MM.1S (cell line): ENCODE data around the gene C5AR2.

Experiments
- DNase-seq: peaks from one replicate; pipeline ENCODE4 v3.0.0-alpha.2; 2015
- H2AFZ ChIP-seq: fragments of 300-600 bp; sonication (generic); 2 replicates; pipeline ENCODE4 v1.6.0; 2016; ENCODE audit warnings: antibody characterized with exemption, low read length
- H3F3A ChIP-seq: fragments of 300-600 bp; sonication (generic); 2 replicates; pipeline ENCODE4 v1.6.1; 2016; ENCODE audit warnings: mild to moderate bottlenecking, antibody characterized with exemption, low read length, moderate library complexity, mixed read lengths; ENCODE audit not compliant: insufficient read depth
- H3K27ac ChIP-seq: fragments of 300-600 bp; sonication (generic); 2 replicates; pipeline ENCODE4 v1.5.1; 2016; ENCODE audit warnings: mild to moderate bottlenecking, low read length
- H3K27me3 ChIP-seq: fragments of 300-600 bp; sonication (generic); replicated peaks from 2 replicates; pipeline ENCODE4 v1.6.0; 2016; ENCODE audit warnings: low read length; ENCODE audit not compliant: insufficient read depth
- H3K36me3 ChIP-seq: fragments of 300-600 bp; sonication (generic); replicated peaks from 2 replicates; pipeline ENCODE4 v1.6.1; 2016; ENCODE audit warnings: mild to moderate bottlenecking, low read length, mixed read lengths; ENCODE audit not compliant: insufficient read depth
- H3K4me1 ChIP-seq: fragments of 300-600 bp; sonication (generic); 2 replicates; pipeline ENCODE4 v1.6.1; 2016; ENCODE audit warnings: low read length, mixed read lengths
- H3K4me2 ChIP-seq: fragments of 300-600 bp; sonication (generic); 2 replicates; pipeline ENCODE4 v1.6.0; 2016; ENCODE audit warnings: low read depth, low read length
- H3K4me3 ChIP-seq: fragments of 300-600 bp; sonication (generic); 2 replicates; pipeline ENCODE4 v1.5.1; 2016; ENCODE audit warnings: low read length, mixed read lengths
- H3K79me2 ChIP-seq: fragments of 300-600 bp; sonication (generic); 2 replicates; pipeline ENCODE4 v1.6.1; 2016; ENCODE audit warnings: mixed run types, low read length, mixed read lengths
- H3K9ac ChIP-seq: fragments of 300-600 bp; sonication (generic); 2 replicates; pipeline ENCODE4 v1.6.1; 2016; ENCODE audit warnings: low read length, mixed read lengths
- H3K9me2 ChIP-seq: fragments of 300-600 bp; sonication (generic); replicated peaks from 2 replicates; pipeline ENCODE4 v1.6.1; 2016; ENCODE audit warnings: mild to moderate bottlenecking, low read length, mixed read lengths; ENCODE audit not compliant: insufficient read depth
- H3K9me3 ChIP-seq: fragments of 300-600 bp; sonication (generic); replicated peaks from 2 replicates; pipeline ENCODE4 v1.6.1; 2016; ENCODE audit warnings: mild to moderate bottlenecking, low read length, mixed read lengths; ENCODE audit not compliant: insufficient read depth
- H4K20me1 ChIP-seq: fragments of 300-600 bp; sonication (generic); 2 replicates; pipeline ENCODE4 v1.6.1; 2016; ENCODE audit warnings: mild to moderate bottlenecking, low read length, moderate library complexity, mixed read lengths; ENCODE audit not compliant: insufficient read depth
- CTCF ChIP-seq: fragments of 300-600 bp; sonication (generic); IDR thresholded peaks from 2 replicates; pipeline ENCODE4 v1.5.1; 2016; ENCODE audit warnings: antibody characterized with exemption, low read length, mixed read lengths
- EZH2 ChIP-seq: fragments of 300-600 bp; sonication (generic); optimal IDR thresholded peaks from 2 replicates; pipeline ENCODE3; 2017; ENCODE audit warnings: low read depth, mild to moderate bottlenecking, antibody characterized with exemption, low read length, mixed read lengths
- EZH2phosphoT487 ChIP-seq: fragments of 300-600 bp; sonication (generic); IDR thresholded peaks from 2 replicates; pipeline ENCODE4 v1.6.1; 2018; ENCODE audit warnings: antibody characterized with exemption, low read length

Gene C5AR2

GRCh38 chr19:47322058-47322457 is 9.9 kb upstream of the C5AR2 start:
- no peaks in the 10 kb centered on the region for H3F3A ChIP-seq
- no peak overlapping the region for H3K4me3 ChIP-seq
- DNase-seq: no peak
- H4K20me1 ChIP-seq: no peaks in the 10 kb centered on the region
- no peaks in the 10 kb centered on the region for H3K36me3 ChIP-seq
- no peak overlapping the region for H2AFZ ChIP-seq
- H3K27ac ChIP-seq: no peak overlapping the region
- no peaks in the 10 kb centered on the region for H3K79me2 ChIP-seq
- TF ChIP-seq EZH2: no peak
- no peak for TF ChIP-seq CTCF
- no peak for TF ChIP-seq EZH2phosphoT487
- H3K9me2 ChIP-seq: no peaks in the 10 kb centered on the region
- H3K27me3 ChIP-seq: peaks cover 43% of the 10 kb centered on the region
- no peak overlapping the region for H3K9ac ChIP-seq
- H3K4me1 ChIP-seq: no peaks in the 10 kb centered on the region
- H3K9me3 ChIP-seq: no peaks in the 10 kb centered on the region
- H3K4me2 ChIP-seq: no peak overlapping the region

- H3K27me3 ChIP-seq: peaks cover 40% of the 10 kb centered on the region
- H3K4me1 ChIP-seq: no peaks in the 10 kb centered on the region
- no peak overlapping the region for H3K27ac ChIP-seq
- no peaks in the 10 kb centered on the region for H4K20me1 ChIP-seq
- no peaks in the 10 kb centered on the region for H3K36me3 ChIP-seq
- no peaks in the 10 kb centered on the region for H3K9me2 ChIP-seq
- H3K9me3 ChIP-seq: no peaks in the 10 kb centered on the region
- H3K4me3 ChIP-seq: no peak overlapping the region
- TF ChIP-seq EZH2phosphoT487: no peak
- TF ChIP-seq CTCF: no peak
- TF ChIP-seq EZH2: no peak
- H3K79me2 ChIP-seq: no peaks in the 10 kb centered on the region
- DNase-seq: no peak
- H3K9ac ChIP-seq: no peak overlapping the region
- no peaks in the 10 kb centered on the region for H3F3A ChIP-seq
- no peak overlapping the region for H2AFZ ChIP-seq
- no peak overlapping the region for H3K4me2 ChIP-seq
Measured at GRCh38 chr19:47323409-47323808, 8.6 kb upstream of the C5AR2 start.

- no peak overlapping the region for H3K4me2 ChIP-seq
- no peaks in the 10 kb centered on the region for H3K79me2 ChIP-seq
- no peak for TF ChIP-seq CTCF
- no peak for TF ChIP-seq EZH2
- TF ChIP-seq EZH2phosphoT487: no peak
- no peak overlapping the region for H3K27ac ChIP-seq
- H3K4me1 ChIP-seq: no peaks in the 10 kb centered on the region
- H4K20me1 ChIP-seq: no peaks in the 10 kb centered on the region
- no peaks in the 10 kb centered on the region for H3K9me3 ChIP-seq
- H3F3A ChIP-seq: no peaks in the 10 kb centered on the region
- H2AFZ ChIP-seq: no peak overlapping the region
- peaks cover 36% of the 10 kb centered on the region for H3K27me3 ChIP-seq
- no peak overlapping the region for H3K4me3 ChIP-seq
- H3K9ac ChIP-seq: no peak overlapping the region
- H3K36me3 ChIP-seq: no peaks in the 10 kb centered on the region
- no peak for DNase-seq
- H3K9me2 ChIP-seq: no peaks in the 10 kb centered on the region
Measured at GRCh38 chr19:47323872-47324271, 8.1 kb upstream of the C5AR2 start.
